Endothelial cell of umbilical vein (primary cell): ENCODE results near the gene CHSY1. TPM values are rescaled to one million over a fixed set of nuclear protein-coding genes. Genes with fewer than 3 reads are reported as not detected.
A peak's percentile ranks its signal among the peaks of the same experiment; 100 is the strongest.

Source experiments
- BruUV-seq: library from RNA; stranded (reverse); fragments of 400-500 nt; replicated peaks from 2 replicates; lab custom pipeline; 2021; lab: Mats Ljungman, UMichigan
- CTCF ChIA-PET: fragments of 300-600, 350-600 bp; sonication (Branson Sonifier 250); formaldehyde crosslinking; loops from one replicate; lab custom pipeline; 2021; ENCODE audit warnings: antibody characterized with exemption, inconsistent platforms; lab: Charles Lee
- POLR2A ChIA-PET: fragments of 300-600, 350-600 bp; sonication (Branson Sonifier 250); formaldehyde crosslinking; loops from one replicate; lab custom pipeline; 2021; ENCODE audit warnings: antibody characterized with exemption, inconsistent platforms; lab: Charles Lee
- DNase-seq: peaks from one replicate; pipeline ENCODE4 v3.0.0-alpha.2; 2011; ENCODE audit warnings: low read depth, low spot score
- FAIRE-seq: peaks from 2 replicates; lab custom pipeline; 2011; peaks lifted over from hg19 to GRCh38; lab: Jason Lieb, UNC
- H2AFZ ChIP-seq: 2 replicates; pipeline ENCODE4 v1.6.0; 2012; ENCODE audit warnings: low read depth, low read length, control low read depth, inconsistent platforms
- H3K27ac ChIP-seq: 2 replicates; pipeline ENCODE4 v1.5.1; 2011; ENCODE audit warnings: low read depth, mild to moderate bottlenecking, control low read depth, low read length, moderate library complexity; ENCODE audit not compliant: insufficient read depth
- H3K27me3 ChIP-seq, 2 experiments: 2 replicates each; pipeline versions ENCODE4 v1.6.0 to v1.6.1; 2011; ENCODE audit warnings: low read length in 2 of 2, mixed read lengths in 1 of 2; ENCODE audit not compliant: control insufficient read depth in 2 of 2, insufficient read depth in 2 of 2
- H3K36me3 ChIP-seq, 2 experiments: 2 replicates in 1 of 2; 3 replicates in 1 of 2; pipeline ENCODE4 v1.5.1; 2011; ENCODE audit warnings: low read length in 2 of 2, mild to moderate bottlenecking in 1 of 2, moderate library complexity in 1 of 2; ENCODE audit not compliant: control insufficient read depth in 2 of 2, insufficient read depth in 2 of 2; ENCODE audit errors: extremely low read depth in 1 of 2
- H3K4me1 ChIP-seq: 3 replicates; pipeline ENCODE4 v1.5.1; 2011; ENCODE audit warnings: mild to moderate bottlenecking, low read length; ENCODE audit not compliant: control insufficient read depth, insufficient read depth; ENCODE audit errors: extremely low read depth
- H3K4me2 ChIP-seq: 2 replicates; pipeline ENCODE4 v1.6.1; 2011; ENCODE audit warnings: low read length, control low read depth, mixed read lengths; ENCODE audit not compliant: insufficient read depth
- H3K4me3 ChIP-seq, 3 experiments: fragments of 200-600 bp in 1 of 3; sonication (generic), shearing (Covaris generic) in 1 of 3; replicated peaks in 1 of 3; 2 replicates each; pipeline ENCODE4 v1.5.1; 2011 to 2016; ENCODE audit warnings: control low read depth in 3 of 3, low read length in 3 of 3, mild to moderate bottlenecking in 2 of 3, inconsistent platforms in 1 of 3, low read depth in 1 of 3, moderate library complexity in 1 of 3; ENCODE audit not compliant: insufficient read depth in 1 of 3
- H3K79me2 ChIP-seq: 2 replicates; pipeline ENCODE4 v1.6.0; 2012; ENCODE audit warnings: low read length, inconsistent platforms; ENCODE audit not compliant: control insufficient read depth, insufficient read depth
- H3K9ac ChIP-seq: replicated peaks from 2 replicates; pipeline ENCODE3; 2011; ENCODE audit warnings: low read length, control low read depth; ENCODE audit not compliant: insufficient read depth; ENCODE audit errors: extremely low read depth
- H3K9me1 ChIP-seq: replicated peaks from 3 replicates; pipeline ENCODE4 v1.6.0; 2011; ENCODE audit warnings: mild to moderate bottlenecking, low read length; ENCODE audit not compliant: control insufficient read depth, insufficient read depth; ENCODE audit errors: extremely low read depth
- H3K9me3 ChIP-seq: replicated peaks from 2 replicates; pipeline ENCODE4 v1.5.1; 2012; ENCODE audit warnings: low read length, inconsistent platforms; ENCODE audit not compliant: control insufficient read depth, insufficient read depth
- H4K20me1 ChIP-seq: replicated peaks from 2 replicates; pipeline ENCODE3; 2011; ENCODE audit warnings: mild to moderate bottlenecking, low read length; ENCODE audit not compliant: control insufficient read depth, insufficient read depth; ENCODE audit errors: extremely low read depth
- CTCF ChIP-seq, 2 donors: IDR thresholded peaks; 1 replicate in 1 of 2; 2 replicates in 1 of 2; pipeline ENCODE4 v1.5.1; 2011; ENCODE audit warnings: low read length in 2 of 2, mild to moderate bottlenecking in 2 of 2, moderate library complexity in 2 of 2, control low read depth in 1 of 2, inconsistent platforms in 1 of 2, low read depth in 1 of 2; ENCODE audit not compliant: insufficient read depth in 1 of 2; ENCODE audit errors: extremely low read depth in 1 of 2
- EZH2 ChIP-seq: IDR thresholded peaks from 2 replicates; pipeline ENCODE4 v1.6.1; 2012; ENCODE audit warnings: borderline replicate concordance, low read depth, mild to moderate bottlenecking, moderate library complexity, low read length, inconsistent platforms; ENCODE audit not compliant: severe bottlenecking
- FOS ChIP-seq: IDR thresholded peaks from 2 replicates; pipeline ENCODE4 v1.6.1; 2011; ENCODE audit warnings: mild to moderate bottlenecking, low read length, moderate library complexity, borderline replicate concordance; ENCODE audit not compliant: insufficient read depth
- GATA2 ChIP-seq: IDR thresholded peaks from 2 replicates; pipeline ENCODE4 v1.7.0; 2011; ENCODE audit warnings: low read depth, mild to moderate bottlenecking, moderate library complexity, mixed read lengths, low read length; ENCODE audit not compliant: insufficient read length, insufficient read depth
- JUN ChIP-seq: IDR thresholded peaks from 2 replicates; pipeline ENCODE4 v1.6.1; 2011; ENCODE audit warnings: borderline replicate concordance, low read depth; ENCODE audit not compliant: insufficient read length, insufficient read depth
- MAX ChIP-seq: IDR thresholded peaks from 2 replicates; pipeline ENCODE4 v1.6.1; 2011; ENCODE audit not compliant: insufficient read depth, insufficient read length
- MYC ChIP-seq: IDR thresholded peaks from one replicate; pipeline ENCODE4 v1.6.1; 2011; ENCODE audit warnings: mild to moderate bottlenecking, low read depth, low read length
- POLR2A ChIP-seq: IDR thresholded peaks from 2 replicates; pipeline ENCODE4 v1.6.1; 2012; ENCODE audit warnings: low read depth, mild to moderate bottlenecking, control low read depth, low read length
- POLR2AphosphoS5 ChIP-seq: IDR thresholded peaks from 2 replicates; pipeline ENCODE4 v1.6.1; 2012; ENCODE audit warnings: low read depth, mild to moderate bottlenecking, control low read depth, low read length, moderate library complexity; ENCODE audit not compliant: insufficient read depth
- dilution Hi-C: fragments of 300-500 bp; cut with MboI; formaldehyde crosslinking; loops from one replicate; pipeline ENCODE4 v1.15.0; 2019; ENCODE audit warnings: low sequenced_read_pairs; ENCODE audit not compliant: extremely low pct_ligation_motif_present
- intact Hi-C: fragments of 100-400 bp; cut with micrococcal nuclease; formaldehyde crosslinking; loops from one replicate; pipeline ENCODE4 v1.10.0; 2022
- polyA plus RNA-seq, 4 experiments: library from polyadenylated mRNA; depleted of rRNA in 3 of 4; stranded (reverse) in 3 of 4; unstranded in 1 of 4; fragments of >200 nt; gene quantifications; 2 replicates each; pipeline versions ENCODE4 v1.2.1 to v1.2.3, GENCODE V29; 2011 to 2012; ENCODE audit warnings: missing spikeins in 1 of 4
- total RNA-seq: library from RNA; stranded (reverse); gene quantifications from 2 replicates; pipeline ENCODE4 v1.2.3, GENCODE V29; 2021

CHSY1 gene
- total and polyA plus RNA-seq, 2 donors (not counting 3 experiments of a cell fraction or from before 2014, with no cell fraction given), result 23.7 to 50.8 TPM

GRCh38 chr15:101277943-101278564 is 26.2 kb upstream of the CHSY1 start:
- H2AFZ ChIP-seq, result peak overlapping the region; percentile 85
- TF ChIP-seq MAX (no peak), MYC (no peak), GATA2 (no peak), FOS (no peak), POLR2AphosphoS5 (no peak), JUN (no peak), CTCF (IDR thresholded peaks at IDR 0.05; ENCODE audit: extremely low read depth in 1 of 2, insufficient read depth in 1 of 2, low read depth in 1 of 2, low read length in 2 of 2) (no peak), EZH2 (no peak), POLR2A (no peak)
- peak overlapping the region; percentile 79 for H3K4me2 ChIP-seq
- DNase-seq, result no peak
- CTCF ChIA-PET, result interaction anchor here (0.9 to 1.8 kb wide), 3 partner anchors 11 to 364 kb away, joined by 3 to 13 read pairs (median 3); no protein-coding TSS in a partner anchor
- H3K9ac ChIP-seq, result no peak overlapping the region
- dilution Hi-C loops, result no loop called here
- no TSS peak for BruUV-seq
- H3K9me1 ChIP-seq, result no peaks in the 10 kb centered on the region
- no peak for FAIRE-seq
- intact Hi-C loops, result loop anchor here (1.0 to 5.0 kb wide), 3 partner anchors 16 to 556 kb away; no protein-coding TSS in a partner anchor
- no peaks in the 10 kb centered on the region for H3K9me3 ChIP-seq
- peak overlapping the region in 2 of 3 experiments; percentile 82 to 98 for H3K4me3 ChIP-seq
- POLR2A ChIA-PET, result no interaction called here
- H3K27me3 ChIP-seq, result no peaks in the 10 kb centered on the region
- peaks cover 19% of the 10 kb centered on the region for H3K79me2 ChIP-seq
- no peak overlapping the region for H3K27ac ChIP-seq
- H3K4me1 ChIP-seq, result peaks cover 11% of the 10 kb centered on the region
- H3K36me3 ChIP-seq, result peaks cover 20 to 21% of the 10 kb centered on the region in 2 experiments
- no peaks in the 10 kb centered on the region for H4K20me1 ChIP-seq
